WTC11 (cell line): ENCODE measurements around the gene ABCA1. TPM values are rescaled to one million over a fixed set of nuclear protein-coding genes. Genes with fewer than 3 reads are reported as not detected.

Experiments used
- ATAC-seq: fragments of 200-7000 bp; cut with Tn5 transposase; 2 replicates; pipeline ENCODE4 v1.10.0; 2021; ENCODE audit warnings: mild to moderate bottlenecking, moderate library complexity
- CTCF ChIA-PET: fragments of 300-600 bp; sonication (Branson Sonifier 250); formaldehyde crosslinking; loops from one replicate; lab custom pipeline; 2021; ENCODE audit warnings: antibody characterized with exemption; lab: Charles Lee
- POLR2A ChIA-PET: fragments of 350-600 bp; sonication (Branson Sonifier 250); formaldehyde crosslinking; loops from one replicate; lab custom pipeline; 2021; ENCODE audit warnings: antibody characterized with exemption; lab: Charles Lee
- DNase-seq: peaks from one replicate; pipeline ENCODE4 v3.0.0; 2021; ENCODE audit warnings: low spot score
- H3K27ac Mint-ChIP-seq: 2 replicates; pipeline ENCODE4 v1.8.0; 2021; ENCODE audit warnings: mixed read lengths
- H3K27me3 Mint-ChIP-seq: 2 replicates; pipeline ENCODE4 v1.8.0; 2021; ENCODE audit warnings: low read depth, mild to moderate bottlenecking, moderate library complexity, mixed read lengths
- H3K36me3 Mint-ChIP-seq: 2 replicates; pipeline ENCODE4 v1.8.0; 2021; ENCODE audit warnings: mixed read lengths
- H3K4me1 Mint-ChIP-seq: 2 replicates; pipeline ENCODE4 v1.8.0; 2022; ENCODE audit warnings: mixed read lengths
- H3K4me3 Mint-ChIP-seq: 2 replicates; pipeline ENCODE4 v1.8.0; 2021; ENCODE audit warnings: mild to moderate bottlenecking, moderate library complexity, mixed read lengths
- H3K9me3 Mint-ChIP-seq: 2 replicates; pipeline ENCODE4 v1.8.0; 2021; ENCODE audit warnings: mixed read lengths
- AR ChIP-seq: fragments of 250-450 bp; sonication (Bioruptor Pico); IDR thresholded peaks from 2 replicates; pipeline ENCODE4 v1.9.0; 2021; ENCODE audit warnings: mild to moderate bottlenecking
- ATF2 ChIP-seq: sonication (generic); formaldehyde crosslinking; IDR thresholded peaks from 2 replicates; pipeline ENCODE4 v1.8.1; 2022; ENCODE audit warnings: low read depth, missing genetic modification reagents, borderline replicate concordance
- CREB1 ChIP-seq: sonication (generic); formaldehyde crosslinking; IDR thresholded peaks from 2 replicates; pipeline ENCODE4 v1.8.0; 2023; ENCODE audit warnings: mild to moderate bottlenecking, missing genetic modification reagents
- CREM ChIP-seq: sonication (generic); formaldehyde crosslinking; IDR thresholded peaks from 2 replicates; pipeline ENCODE4 v1.8.1; 2022; ENCODE audit warnings: mild to moderate bottlenecking, missing genetic modification reagents, moderate library complexity
- E2F1 ChIP-seq: sonication (generic); formaldehyde crosslinking; IDR thresholded peaks from 2 replicates; pipeline ENCODE4 v1.8.0; 2022; ENCODE audit warnings: mild to moderate bottlenecking, missing genetic modification reagents
- GABPB1 ChIP-seq: sonication (generic); formaldehyde crosslinking; IDR thresholded peaks from 2 replicates; pipeline ENCODE4 v1.8.1; 2023; ENCODE audit warnings: mild to moderate bottlenecking, missing genetic modification reagents
- HMGA2 ChIP-seq: fragments of 250-450 bp; sonication (Bioruptor Pico); IDR thresholded peaks from 2 replicates; pipeline ENCODE4 v1.4.0; 2021; ENCODE audit warnings: mild to moderate bottlenecking, moderate library complexity
- HMGXB4 ChIP-seq: sonication (generic); formaldehyde crosslinking; IDR thresholded peaks from 2 replicates; pipeline ENCODE4 v1.8.1; 2023; ENCODE audit warnings: mild to moderate bottlenecking, moderate library complexity, missing genetic modification reagents
- KAT7 ChIP-seq: sonication (generic); formaldehyde crosslinking; IDR thresholded peaks from 2 replicates; pipeline ENCODE4 v1.8.1; 2023; ENCODE audit warnings: missing genetic modification reagents, mild to moderate bottlenecking, borderline replicate concordance
- MXD4 ChIP-seq: fragments of 250-450 bp; sonication (Bioruptor Pico); IDR thresholded peaks from 2 replicates; pipeline ENCODE4 v1.8.0; 2021; ENCODE audit warnings: mild to moderate bottlenecking, moderate library complexity, borderline replicate concordance
- MYBL2 ChIP-seq: sonication (generic); formaldehyde crosslinking; IDR thresholded peaks from 2 replicates; pipeline ENCODE4 v1.8.1; 2023; ENCODE audit warnings: mild to moderate bottlenecking, moderate library complexity, missing genetic modification reagents
- NFYB ChIP-seq: sonication (generic); formaldehyde crosslinking; conservative IDR thresholded peaks from 2 replicates; pipeline ENCODE4 v1.8.0; 2022; ENCODE audit warnings: low read depth, missing genetic modification reagents
- NR1H2 ChIP-seq: sonication (generic); formaldehyde crosslinking; IDR thresholded peaks from 2 replicates; pipeline ENCODE4 v1.9.0; 2021; ENCODE audit warnings: mild to moderate bottlenecking, moderate library complexity, missing genetic modification reagents
- PRRX2 ChIP-seq: fragments of 250-450 bp; sonication (Bioruptor Pico); IDR thresholded peaks from 2 replicates; pipeline ENCODE4 v1.8.0; 2021; ENCODE audit warnings: mild to moderate bottlenecking
- SMAD4 ChIP-seq: sonication (generic); formaldehyde crosslinking; IDR thresholded peaks from 2 replicates; pipeline ENCODE4 v1.8.0; 2022; ENCODE audit warnings: mild to moderate bottlenecking, missing genetic modification reagents
- SP1 ChIP-seq: sonication (generic); formaldehyde crosslinking; conservative IDR thresholded peaks from 2 replicates; pipeline ENCODE4 v1.8.1; 2022; ENCODE audit warnings: missing genetic modification reagents
- USF1 ChIP-seq: sonication (generic); formaldehyde crosslinking; IDR thresholded peaks from 2 replicates; pipeline ENCODE4 v1.8.0; 2022; ENCODE audit warnings: mild to moderate bottlenecking, missing genetic modification reagents
- USF2 ChIP-seq: sonication (generic); formaldehyde crosslinking; IDR thresholded peaks from 2 replicates; pipeline ENCODE4 v1.8.1; 2023; ENCODE audit warnings: mild to moderate bottlenecking, missing genetic modification reagents, moderate library complexity
- ZNF138 ChIP-seq: sonication (generic); formaldehyde crosslinking; conservative IDR thresholded peaks from 2 replicates; pipeline ENCODE4 v1.8.1; 2022; ENCODE audit warnings: mild to moderate bottlenecking, moderate library complexity, missing genetic modification reagents
- ZNF232 ChIP-seq: sonication (generic); formaldehyde crosslinking; IDR thresholded peaks from 2 replicates; pipeline ENCODE4 v1.8.0; 2022; ENCODE audit warnings: mild to moderate bottlenecking, missing genetic modification reagents
- ZNF263 ChIP-seq: sonication (generic); formaldehyde crosslinking; IDR thresholded peaks from 2 replicates; pipeline ENCODE4 v1.8.1; 2022; ENCODE audit warnings: low read depth, mild to moderate bottlenecking, moderate library complexity, missing genetic modification reagents
- ZNF281 ChIP-seq: sonication (generic); formaldehyde crosslinking; IDR thresholded peaks from 2 replicates; pipeline ENCODE4 v1.8.0; 2023; ENCODE audit warnings: mild to moderate bottlenecking, missing genetic modification reagents
- ZNF512 ChIP-seq: sonication (generic); formaldehyde crosslinking; IDR thresholded peaks from 2 replicates; pipeline ENCODE4 v1.8.1; 2022; ENCODE audit warnings: missing genetic modification reagents, borderline replicate concordance
- total RNA-seq: library from RNA; stranded (reverse); gene quantifications from 3 replicates; pipeline ENCODE4 v1.2.3, GENCODE V29; 2021

Gene ABCA1
- total RNA-seq, 1 experiment from 2014 or later = 7.8 TPM

GRCh38 chr9:104826079-104826775 lies 101.7 kb downstream of the ABCA1 start:
- Mint-ChIP-seq H3K4me1 (no peaks in the 10 kb centered on the region), H3K9me3 (no peaks in the 10 kb centered on the region), H3K4me3 (no peak overlapping the region), H3K36me3 (peaks cover 2% of the 10 kb centered on the region; the same call in 1 of the 2 replicates), H3K27me3 (no peaks in the 10 kb centered on the region), H3K27ac (no peak overlapping the region)
- ATAC-seq = no peak
- no peak for TF ChIP-seq CREM (CRISPR knock-in tag)
- TF ChIP-seq ATF2 (CRISPR knock-in tag) = no peak
- TF ChIP-seq MYBL2 (CRISPR knock-in tag) = no peak
- no peak for TF ChIP-seq USF2 (CRISPR knock-in tag)
- TF ChIP-seq HMGA2 = no peak
- no peak for TF ChIP-seq ZNF232 (CRISPR knock-in tag)
- no peak for TF ChIP-seq KAT7 (CRISPR knock-in tag)
- no peak for TF ChIP-seq NR1H2 (CRISPR knock-in tag)
- TF ChIP-seq SP1 = no peak
- TF ChIP-seq USF1 (CRISPR knock-in tag) = no peak
- no peak for TF ChIP-seq CREB1 (CRISPR knock-in tag)
- TF ChIP-seq SMAD4 (CRISPR knock-in tag) = no peak
- TF ChIP-seq MXD4 (CRISPR knock-in tag) = no peak
- TF ChIP-seq ZNF281 (CRISPR knock-in tag) = no peak
- ChIA-PET CTCF (no interaction called here), POLR2A (no interaction called here)
- no peak for DNase-seq

GRCh38 chr9:104820336-104820735 lies 107.6 kb downstream of the ABCA1 start:
- Mint-ChIP-seq H3K9me3 (no peaks in the 10 kb centered on the region), H3K4me3 (no peak overlapping the region), H3K27me3 (no peaks in the 10 kb centered on the region), H3K36me3 (peaks cover 9% of the 10 kb centered on the region), H3K4me1 (no peaks in the 10 kb centered on the region), H3K27ac (no peak overlapping the region)
- ChIA-PET POLR2A (no interaction called here), CTCF (no interaction called here)
- ATAC-seq (no peak), DNase-seq (no peak)
- TF ChIP-seq PRRX2 (CRISPR knock-in tag) (no peak), ZNF263 (CRISPR knock-in tag) (no peak), AR (CRISPR knock-in tag) (no peak), ZNF232 (CRISPR knock-in tag) (no peak), ZNF138 (CRISPR knock-in tag) (no peak), ZNF512 (no peak), HMGXB4 (CRISPR knock-in tag) (no peak), NFYB (no peak), GABPB1 (CRISPR knock-in tag) (no peak), E2F1 (no peak)
